Natural killer cell (primary cell): ENCODE data around the gene NAXE. TPM values are rescaled to one million over a fixed set of nuclear protein-coding genes. Genes with fewer than 3 reads are reported as not detected.
A peak's percentile ranks its signal among the peaks of the same experiment; 100 is the strongest.
"Not testable (repeated sequence)": the region's sequence is repeated elsewhere in the genome, so short reads cannot be mapped to it uniquely, and the experiment has no call there.

Experiments
- ATAC-seq, 3 donors: fragments of 150-1000 bp in 2 of 3; fragments of 200-7000 bp in 1 of 3; cut with Tn5 transposase; 1 replicate in 1 of 3; 2 replicates in 2 of 3; pipeline ENCODE4 v1.10.0; 2021; ENCODE audit warnings: mild to moderate bottlenecking in 2 of 3, moderate library complexity in 2 of 3
- DNase-seq, 2 donors: peaks; one replicate each; pipeline versions ENCODE4 v3.0.0 to v3.0.0-alpha.2; 2013 to 2021; ENCODE audit warnings: mixed read lengths in 1 of 2
- H3K27ac ChIP-seq: one replicate; pipeline ENCODE4 v1.5.1; 2013; ENCODE audit warnings: mild to moderate bottlenecking, low read length
- H3K27me3 ChIP-seq: one replicate; pipeline ENCODE4 v1.6.1; 2013; ENCODE audit warnings: low read length; ENCODE audit not compliant: control insufficient read depth, insufficient read depth
- H3K36me3 ChIP-seq: one replicate; pipeline ENCODE4 v1.6.1; 2013; ENCODE audit warnings: low read length; ENCODE audit not compliant: control insufficient read depth, insufficient read depth
- H3K4me1 ChIP-seq: one replicate; pipeline ENCODE4 v1.6.1; 2013; ENCODE audit warnings: low read length; ENCODE audit not compliant: control insufficient read depth, insufficient read depth
- H3K4me3 ChIP-seq: one replicate; pipeline ENCODE4 v1.5.1; 2013; ENCODE audit warnings: low read length
- H3K9me3 ChIP-seq: one replicate; pipeline ENCODE4 v1.6.1; 2013; ENCODE audit warnings: low read length; ENCODE audit not compliant: control insufficient read depth, insufficient read depth
- H3K27ac Mint-ChIP-seq, 2 donors: one replicate each; pipeline ENCODE4 v1.8.0; 2022; ENCODE audit warnings: mild to moderate bottlenecking in 2 of 2, mixed read lengths in 2 of 2, moderate library complexity in 1 of 2
- H3K27me3 Mint-ChIP-seq, 2 donors: one replicate each; pipeline ENCODE4 v1.8.0; 2022; ENCODE audit warnings: low read depth in 2 of 2, mixed read lengths in 2 of 2
- H3K36me3 Mint-ChIP-seq: one replicate; pipeline ENCODE4 v1.8.0; 2022; ENCODE audit warnings: mixed read lengths
- H3K4me1 Mint-ChIP-seq, 2 donors: one replicate each; pipeline ENCODE4 v1.8.0; 2022; ENCODE audit warnings: mixed read lengths in 2 of 2
- H3K4me3 Mint-ChIP-seq: one replicate; pipeline ENCODE4 v1.8.0; 2022; ENCODE audit warnings: mild to moderate bottlenecking, moderate library complexity, mixed read lengths
- H3K9me3 Mint-ChIP-seq, 2 donors: one replicate each; pipeline ENCODE4 v1.8.0; 2022; ENCODE audit warnings: mixed read lengths in 2 of 2
- CTCF ChIP-seq: fragments of 200-600 bp; IDR thresholded peaks from one replicate; pipeline ENCODE4 v1.8.0; 2022; ENCODE audit warnings: antibody characterized with exemption
- WGBS: methylation state at CpG from one replicate; pipeline ENCODE4 v1.1.7; 2013; ENCODE audit warnings: missing lambda C conversion rate; ENCODE audit not compliant: insufficient coverage; 5-methylcytosine and 5-hydroxymethylcytosine counted together
- intact Hi-C: fragments of 100-400 bp; cut with micrococcal nuclease; formaldehyde crosslinking; loops from one replicate; pipeline ENCODE4 v1.14.2; 2022
- total RNA-seq, 4 donors: library from RNA; stranded (reverse); fragments of 120-200 nt in 1 of 4; gene quantifications; one replicate each; pipeline versions ENCODE4 v1.2.3 to v1.2.4, GENCODE V29; 2013 to 2022

NAXE gene
- total RNA-seq, 3 donors from 2014 or later (not counting 1 experiment from before 2014, with no cell fraction given) = 32.6 to 52.5 (median 36.6) TPM

- H3K4me1 Mint-ChIP-seq = peaks cover 20 to 28% of the 10 kb centered on the region in 2 donors
- WGBS = under 1% methylated on average over 35 of the region's 35 CpGs
- H3K4me3 Mint-ChIP-seq = peak within 1 kb of the TSS; percentile 99
- H3K4me1 ChIP-seq = peaks cover 26% of the 10 kb centered on the region
- intact Hi-C loops = loop anchor here (1.0 to 2.0 kb wide), 3 partner anchors 10 to 144 kb away; partner anchors contain the start of gene NAXE
- no peaks in the 10 kb centered on the region for H3K36me3 Mint-ChIP-seq
- H3K27me3 Mint-ChIP-seq = no peaks in the 10 kb centered on the region
- H3K9me3 ChIP-seq = no peaks in the 10 kb centered on the region
- ATAC-seq = peak; percentile 84 to 88 (median 86)
- H3K36me3 ChIP-seq = peaks cover 12% of the 10 kb centered on the region
- no peaks in the 10 kb centered on the region for H3K27me3 ChIP-seq
- H3K27ac Mint-ChIP-seq = peak within 1 kb of the TSS; percentile 90 to 92
- no peak for TF ChIP-seq CTCF
- H3K4me3 ChIP-seq = peak within 1 kb of the TSS; percentile 97
- H3K27ac ChIP-seq = peak within 1 kb of the TSS; percentile 81
- DNase-seq = peak; percentile 58 to 85
- no peaks in the 10 kb centered on the region for H3K9me3 Mint-ChIP-seq
These were observed 9.7 kb downstream of the NAXE start, which contains the start of gene GPATCH4 for GRCh38 chr1:156601122-156601830. Gene GPATCH4 (minus strand): TSS chr1:156601479.

GRCh38 chr1:156601892-156602291 is 10.3 kb downstream of the NAXE start:
- DNase-seq = no peak
- peak overlapping the region; percentile 99 for H3K4me3 Mint-ChIP-seq
- H3K9me3 Mint-ChIP-seq = no peaks in the 10 kb centered on the region
- H3K27ac Mint-ChIP-seq = peak overlapping the region; percentile 90 to 92
- WGBS = 78% methylated on average over 12 of the region's 12 CpGs
- H3K27me3 ChIP-seq = no peaks in the 10 kb centered on the region
- no peaks in the 10 kb centered on the region for H3K9me3 ChIP-seq
- peak overlapping the region; percentile 97 for H3K4me3 ChIP-seq
- no peaks in the 10 kb centered on the region for H3K36me3 Mint-ChIP-seq
- peaks cover 20 to 28% of the 10 kb centered on the region in 2 donors for H3K4me1 Mint-ChIP-seq
- peak overlapping the region; percentile 81 for H3K27ac ChIP-seq
- peaks cover 26% of the 10 kb centered on the region for H3K4me1 ChIP-seq
- H3K36me3 ChIP-seq = peaks cover 12% of the 10 kb centered on the region
- H3K27me3 Mint-ChIP-seq = no peaks in the 10 kb centered on the region
- TF ChIP-seq CTCF = no peak
- no peak for ATAC-seq
- intact Hi-C loops = loop anchor here (1.0 to 2.0 kb wide), 3 partner anchors 11 to 145 kb away; partner anchors contain the start of gene NAXE

- ATAC-seq (no peak), DNase-seq (peak in 1 of 2 donors; percentile 51)
- TF ChIP-seq CTCF = peak; percentile 12
- H3K4me1 Mint-ChIP-seq = peaks cover 20 to 28% of the 10 kb centered on the region in 2 donors
- peaks cover 26% of the 10 kb centered on the region for H3K4me1 ChIP-seq
- H3K27ac ChIP-seq = no peak overlapping the region
- H3K4me3 Mint-ChIP-seq = peak overlapping the region; percentile 53
- no peaks in the 10 kb centered on the region for H3K27me3 Mint-ChIP-seq
- H3K36me3 ChIP-seq = peaks cover 7% of the 10 kb centered on the region
- no peaks in the 10 kb centered on the region for H3K9me3 ChIP-seq
- no peaks in the 10 kb centered on the region for H3K9me3 Mint-ChIP-seq
- H3K36me3 Mint-ChIP-seq = no peaks in the 10 kb centered on the region
- H3K4me3 ChIP-seq = no peak overlapping the region
- intact Hi-C loops = no loop called here
- H3K27me3 ChIP-seq = no peaks in the 10 kb centered on the region
- WGBS = 49% methylated on average over 10 of the region's 10 CpGs
- H3K27ac Mint-ChIP-seq = no peak overlapping the region
These were observed 11.0 kb downstream of the NAXE start for GRCh38 chr1:156602557-156602993.

GRCh38 chr1:156607344-156607743 is 15.8 kb downstream of the NAXE start:
- H3K4me3 Mint-ChIP-seq, H3K9me3 Mint-ChIP-seq, DNase-seq, H3K27me3 ChIP-seq, ATAC-seq, H3K36me3 ChIP-seq, H3K36me3 Mint-ChIP-seq, H3K4me3 ChIP-seq, intact Hi-C loops, H3K27ac Mint-ChIP-seq, H3K27ac ChIP-seq, H3K9me3 ChIP-seq, H3K27me3 Mint-ChIP-seq: not testable (repeated sequence)
- H3K4me1 ChIP-seq = peaks cover 10% of the 10 kb centered on the region
- WGBS = 73% methylated on average over 4 of the region's 4 CpGs
- peaks cover 9 to 14% of the 10 kb centered on the region in 2 donors for H3K4me1 Mint-ChIP-seq
